ENCODE data around the gene GRPEL1.

Gene GRPEL1

GRCh38 chr4:7045961-7046921, 21.6 kb downstream of the GRPEL1 start:
- WGBS (ENCODE audit: extremely low coverage, insufficient coverage, low lambda C conversion rate), result no CpG with 5 or more reads among the region's 23 CpGs
- no peak overlapping the region for H2AK5ac ChIP-seq (ENCODE audit: low read length)
- no peak overlapping the region for H2BK120ac ChIP-seq (ENCODE audit: low read depth, low read length)
- H3K4me3 ChIP-seq (ENCODE audit: low read length), result no peak overlapping the region
- H3K4ac ChIP-seq (ENCODE audit: low read depth, low read length), result no peak overlapping the region
- no peak overlapping the region for H3K23ac ChIP-seq (ENCODE audit: low read length)
- H3K18ac ChIP-seq (ENCODE audit: low read length), result no peak overlapping the region
- H3K56ac ChIP-seq (ENCODE audit: low read length), result peak overlapping the region; percentile 25
- no peaks in the 10 kb centered on the region for H3K36me3 ChIP-seq (ENCODE audit: control insufficient read depth, insufficient read depth, low read length)
- peaks cover 43% of the 10 kb centered on the region for H3K79me1 ChIP-seq (ENCODE audit: low read length)
- H2BK5ac ChIP-seq (ENCODE audit: low read length), result no peak overlapping the region
- H2BK15ac ChIP-seq (replicated peaks; ENCODE audit: low read depth), result no peak overlapping the region
- no peak overlapping the region for H3K27ac ChIP-seq (ENCODE audit: low read depth, low read length)
- peaks cover 3% of the 10 kb centered on the region for H3K27me3 ChIP-seq (ENCODE audit: insufficient read depth, low read length, poor library complexity)
- H4K5ac ChIP-seq (ENCODE audit: low read length), result no peak overlapping the region
- H4K8ac ChIP-seq (ENCODE audit: low read depth, low read length), result no peak overlapping the region
- H3K9ac ChIP-seq (ENCODE audit: low read length), result no peak overlapping the region
- H3K4me2 ChIP-seq (ENCODE audit: low read length), result no peak overlapping the region
- peaks cover 32% of the 10 kb centered on the region for H3K79me2 ChIP-seq (ENCODE audit: control insufficient read depth, insufficient read depth, low read length)
- peaks cover 2% of the 10 kb centered on the region for H3K4me1 ChIP-seq (ENCODE audit: control insufficient read depth, low read depth, low read length)
- DNase-seq, result no peak

GRCh38 chr4:7045553-7045952, 22.3 kb downstream of the GRPEL1 start:
- H3K56ac ChIP-seq (ENCODE audit: low read length), result no peak overlapping the region
- no peak overlapping the region for H3K27ac ChIP-seq (ENCODE audit: low read depth, low read length)
- no peak overlapping the region for H3K23ac ChIP-seq (ENCODE audit: low read length)
- no CpG with 5 or more reads among the region's 8 CpGs for WGBS (ENCODE audit: extremely low coverage, insufficient coverage, low lambda C conversion rate)
- peaks cover 2% of the 10 kb centered on the region for H3K4me1 ChIP-seq (ENCODE audit: control insufficient read depth, low read depth, low read length)
- no peak overlapping the region for H2BK120ac ChIP-seq (ENCODE audit: low read depth, low read length)
- H3K79me2 ChIP-seq (ENCODE audit: control insufficient read depth, insufficient read depth, low read length), result peaks cover 32% of the 10 kb centered on the region
- H3K18ac ChIP-seq (ENCODE audit: low read length), result no peak overlapping the region
- no peaks in the 10 kb centered on the region for H3K36me3 ChIP-seq (ENCODE audit: control insufficient read depth, insufficient read depth, low read length)
- H3K9ac ChIP-seq (ENCODE audit: low read length), result no peak overlapping the region
- H4K5ac ChIP-seq (ENCODE audit: low read length), result no peak overlapping the region
- H4K8ac ChIP-seq (ENCODE audit: low read depth, low read length), result no peak overlapping the region
- DNase-seq, result no peak
- no peak overlapping the region for H2BK15ac ChIP-seq (replicated peaks; ENCODE audit: low read depth)
- no peak overlapping the region for H2AK5ac ChIP-seq (ENCODE audit: low read length)
- H2BK5ac ChIP-seq (ENCODE audit: low read length), result no peak overlapping the region
- H3K4ac ChIP-seq (ENCODE audit: low read depth, low read length), result no peak overlapping the region
- no peak overlapping the region for H3K4me3 ChIP-seq (ENCODE audit: low read length)
- peaks cover 39% of the 10 kb centered on the region for H3K79me1 ChIP-seq (ENCODE audit: low read length)
- H3K27me3 ChIP-seq (ENCODE audit: insufficient read depth, low read length, poor library complexity), result peaks cover 6% of the 10 kb centered on the region
- H3K4me2 ChIP-seq (ENCODE audit: low read length), result no peak overlapping the region

- WGBS (ENCODE audit: extremely low coverage, insufficient coverage, low lambda C conversion rate), result no CpG with 5 or more reads among the region's 29 CpGs
- H3K27ac ChIP-seq (ENCODE audit: low read depth, low read length), result no peak overlapping the region
These were observed 23.5 kb downstream of the GRPEL1 start for GRCh38 chr4:7044137-7044930.

GRCh38 chr4:7043284-7044136, 24.4 kb downstream of the GRPEL1 start, which contains the start of gene TADA2B:
TADA2B (plus strand) TSS chr4:7043372; CDS start chr4:7043580, 208 bp downstream.
- peak within 1 kb of the TSS; percentile 99 for H3K56ac ChIP-seq (ENCODE audit: low read length)
- WGBS (ENCODE audit: extremely low coverage, insufficient coverage, low lambda C conversion rate), result no CpG with 5 or more reads among the region's 119 CpGs
- H3K9ac ChIP-seq (ENCODE audit: low read length), result peak within 1 kb of the TSS; percentile 94
- peak within 1 kb of the TSS; percentile 75 for H3K4me3 ChIP-seq (ENCODE audit: low read length)
- H2BK15ac ChIP-seq (replicated peaks; ENCODE audit: low read depth), result no peak within 1 kb of the TSS
- H3K23ac ChIP-seq (ENCODE audit: low read length), result peak within 1 kb of the TSS; percentile 72
- H3K4ac ChIP-seq (ENCODE audit: low read depth, low read length), result peak within 1 kb of the TSS; percentile 4
- H3K79me2 ChIP-seq (ENCODE audit: control insufficient read depth, insufficient read depth, low read length), result peaks cover 29% of the 10 kb centered on the region
- peak within 1 kb of the TSS; percentile 62 for H3K27ac ChIP-seq (ENCODE audit: low read depth, low read length)
- peak within 1 kb of the TSS; percentile 77 for H4K8ac ChIP-seq (ENCODE audit: low read depth, low read length)
- H3K36me3 ChIP-seq (ENCODE audit: control insufficient read depth, insufficient read depth, low read length), result no peaks in the 10 kb centered on the region
- DNase-seq, result peak; percentile 40
- H3K18ac ChIP-seq (ENCODE audit: low read length), result peak within 1 kb of the TSS; percentile 90
- H3K79me1 ChIP-seq (ENCODE audit: low read length), result peaks cover 33% of the 10 kb centered on the region
- no peak within 1 kb of the TSS for H2AK5ac ChIP-seq (ENCODE audit: low read length)
- no peak within 1 kb of the TSS for H2BK5ac ChIP-seq (ENCODE audit: low read length)
- no peak within 1 kb of the TSS for H4K5ac ChIP-seq (ENCODE audit: low read length)
- H2BK120ac ChIP-seq (ENCODE audit: low read depth, low read length), result peak within 1 kb of the TSS; percentile 32
- peaks cover 2% of the 10 kb centered on the region for H3K4me1 ChIP-seq (ENCODE audit: control insufficient read depth, low read depth, low read length)
- peaks cover 6% of the 10 kb centered on the region for H3K27me3 ChIP-seq (ENCODE audit: insufficient read depth, low read length, poor library complexity)
- peak within 1 kb of the TSS; percentile 91 for H3K4me2 ChIP-seq (ENCODE audit: low read length)

More at GRCh38 chr4:7044137-7044930, 23.5 kb downstream of the GRPEL1 start:
- no peak overlapping the region for H3K18ac ChIP-seq (ENCODE audit: low read length)
- no peak overlapping the region for H2BK15ac ChIP-seq (replicated peaks; ENCODE audit: low read depth)
- peak overlapping the region; percentile 72 for H3K23ac ChIP-seq (ENCODE audit: low read length)
- H2BK120ac ChIP-seq (ENCODE audit: low read depth, low read length), result no peak overlapping the region
- peaks cover 6% of the 10 kb centered on the region for H3K27me3 ChIP-seq (ENCODE audit: insufficient read depth, low read length, poor library complexity)
- no peaks in the 10 kb centered on the region for H3K36me3 ChIP-seq (ENCODE audit: control insufficient read depth, insufficient read depth, low read length)
- H3K4me3 ChIP-seq (ENCODE audit: low read length), result peak overlapping the region; percentile 75
- no peak overlapping the region for H4K8ac ChIP-seq (ENCODE audit: low read depth, low read length)
- peaks cover 32% of the 10 kb centered on the region for H3K79me2 ChIP-seq (ENCODE audit: control insufficient read depth, insufficient read depth, low read length)
- H2BK5ac ChIP-seq (ENCODE audit: low read length), result no peak overlapping the region
- peaks cover 2% of the 10 kb centered on the region for H3K4me1 ChIP-seq (ENCODE audit: control insufficient read depth, low read depth, low read length)
- peaks cover 38% of the 10 kb centered on the region for H3K79me1 ChIP-seq (ENCODE audit: low read length)
- no peak overlapping the region for H4K5ac ChIP-seq (ENCODE audit: low read length)
- no peak overlapping the region for H3K4ac ChIP-seq (ENCODE audit: low read depth, low read length)
- no peak overlapping the region for H2AK5ac ChIP-seq (ENCODE audit: low read length)
- peak overlapping the region; percentile 94 for H3K9ac ChIP-seq (ENCODE audit: low read length)
- peak overlapping the region; percentile 79 for H3K4me2 ChIP-seq (ENCODE audit: low read length)
- peak overlapping the region; percentile 99 for H3K56ac ChIP-seq (ENCODE audit: low read length)
- no peak for DNase-seq
